ENCODE measurements around the gene LRP8. TPM values are rescaled to one million over a fixed set of nuclear protein-coding genes. Genes with fewer than 3 reads are reported as not detected.
"Not testable (repeated sequence)": the region's sequence is repeated elsewhere in the genome, so short reads cannot be mapped to it uniquely, and the experiment has no call there.

The LRP8 gene
- total RNA-seq, 4 donors from 2014 or later: 1.8 to 3.6 (median 2.2) TPM

GRCh38 chr1:53285546-53285945, 42.3 kb downstream of the LRP8 start:
- 46% methylated on average over 2 of the region's 5 CpGs; no CpG with 5 or more reads in 1 of the 2 donors for WGBS, 2 donors (ENCODE audit: low coverage in 1 of 2)
- TF ChIP-seq EP300 (IDR thresholded peaks at IDR 0.05) (no peak), POLR2AphosphoS5 (IDR thresholded peaks at IDR 0.05) (no peak), POLR2A (IDR thresholded peaks at IDR 0.05) (no peak), CTCF (IDR thresholded peaks at IDR 0.05) (no peak)
- ATAC-seq: no peak

GRCh38 chr1:53284224-53285020, 43.4 kb downstream of the LRP8 start:
- H3K27ac ChIP-seq: no peak overlapping the region
- 100% methylated on average over 4 to 7 of the region's 8 CpGs for WGBS, 2 donors (ENCODE audit: low coverage in 1 of 2)
- H3K4me1 ChIP-seq: no peaks in the 10 kb centered on the region
- TF ChIP-seq POLR2AphosphoS5 (IDR thresholded peaks at IDR 0.05) (no peak), CTCF (IDR thresholded peaks at IDR 0.05) (no peak), EP300 (IDR thresholded peaks at IDR 0.05) (no peak), POLR2A (IDR thresholded peaks at IDR 0.05) (no peak)
- H3K27me3 ChIP-seq: no peaks in the 10 kb centered on the region
- H3K4me3 ChIP-seq: no peak overlapping the region
- no peaks in the 10 kb centered on the region for H3K36me3 ChIP-seq
- ATAC-seq: no peak
- no peaks in the 10 kb centered on the region for H3K9me3 ChIP-seq

More at GRCh38 chr1:53285546-53285945, 42.3 kb downstream of the LRP8 start:
- H3K4me3 ChIP-seq: no peak overlapping the region
- H3K9me3 ChIP-seq: no peaks in the 10 kb centered on the region
- no peak overlapping the region for H3K27ac ChIP-seq
- H3K36me3 ChIP-seq: no peaks in the 10 kb centered on the region
- no peaks in the 10 kb centered on the region for H3K4me1 ChIP-seq
- H3K27me3 ChIP-seq: no peaks in the 10 kb centered on the region

GRCh38 chr1:53283156-53283555, 44.7 kb downstream of the LRP8 start:
- H3K36me3 ChIP-seq, H3K27ac ChIP-seq, H3K4me3 ChIP-seq, H3K9me3 ChIP-seq, H3K27me3 ChIP-seq, H3K4me1 ChIP-seq, ATAC-seq: not testable (repeated sequence)
- WGBS, 2 donors (ENCODE audit: low coverage in 1 of 2): 96 to 100% methylated on average over 4 to 6 of the region's 12 CpGs

- H3K4me3 ChIP-seq: no peak overlapping the region
- H3K4me1 ChIP-seq: no peaks in the 10 kb centered on the region
- no peaks in the 10 kb centered on the region for H3K36me3 ChIP-seq
- H3K9me3 ChIP-seq: no peaks in the 10 kb centered on the region
- no peak for ATAC-seq
- H3K27me3 ChIP-seq: peaks cover 17% of the 10 kb centered on the region
- WGBS, 2 donors (ENCODE audit: low coverage in 1 of 2): 67% methylated on average over 1 of the region's 9 CpGs; no CpG with 5 or more reads in 1 of the 2 donors
- no peak overlapping the region for H3K27ac ChIP-seq
- no peak for TF ChIP-seq POLR2AphosphoS5 (IDR thresholded peaks at IDR 0.05)
- TF ChIP-seq POLR2A (IDR thresholded peaks at IDR 0.05): no peak
- no peak for TF ChIP-seq CTCF (IDR thresholded peaks at IDR 0.05)
- TF ChIP-seq EP300 (IDR thresholded peaks at IDR 0.05): no peak
Observed at GRCh38 chr1:53281133-53281532, 46.7 kb downstream of the LRP8 start.

- TF ChIP-seq EP300 (IDR thresholded peaks at IDR 0.05): no peak
- no peak for TF ChIP-seq POLR2A (IDR thresholded peaks at IDR 0.05)
- TF ChIP-seq CTCF (IDR thresholded peaks at IDR 0.05): no peak
- TF ChIP-seq POLR2AphosphoS5 (IDR thresholded peaks at IDR 0.05): no peak
- H3K9me3 ChIP-seq: no peaks in the 10 kb centered on the region
- H3K4me1 ChIP-seq: no peaks in the 10 kb centered on the region
- H3K36me3 ChIP-seq: no peaks in the 10 kb centered on the region
- WGBS, 2 donors (ENCODE audit: low coverage in 1 of 2): 58% methylated on average over 2 of the region's 8 CpGs; no CpG with 5 or more reads in 1 of the 2 donors
- no peak overlapping the region for H3K4me3 ChIP-seq
- no peak overlapping the region for H3K27ac ChIP-seq
- H3K27me3 ChIP-seq: peaks cover 17% of the 10 kb centered on the region
- ATAC-seq: no peak
Observed at GRCh38 chr1:53280496-53280895, 47.4 kb downstream of the LRP8 start.

Measured in gastroesophageal sphincter (tissue), 4 donors.